Naive thymus-derived CD8-positive, alpha-beta T cell (primary cell): ENCODE measurements around the gene CARD10. TPM values are rescaled to one million over a fixed set of nuclear protein-coding genes. Genes with fewer than 3 reads are reported as not detected.

ENCODE experiments used
- ATAC-seq, 2 donors: fragments of 150-1000 bp; cut with Tn5 transposase in 1 of 2; sonication (Bioruptor Pico), chemical (Tn5 transposase) in 1 of 2; 1 replicate in 1 of 2; 2 replicates in 1 of 2; pipeline ENCODE4 v1.10.0; 2021; ENCODE audit warnings: mild to moderate bottlenecking in 2 of 2, moderate library complexity in 2 of 2
- POLR2A ChIA-PET: fragments of 350-600 bp; sonication (Branson Sonifier 250); formaldehyde crosslinking; loops from one replicate; lab custom pipeline; 2021; ENCODE audit warnings: antibody characterized with exemption; lab: Charles Lee
- DNase-seq, 10 donors: peaks; one replicate each; pipeline versions ENCODE4 v3.0.0 to v3.0.0-alpha.2; 2020 to 2022
- H3K27ac Mint-ChIP-seq, 10 donors: one replicate each; pipeline ENCODE4 v1.8.0; 2020 to 2022; ENCODE audit warnings: mild to moderate bottlenecking in 10 of 10, mixed read lengths in 10 of 10, moderate library complexity in 4 of 10, inconsistent platforms in 1 of 10
- H3K27me3 Mint-ChIP-seq, 5 donors: one replicate each; pipeline ENCODE4 v1.8.0; 2021 to 2022; ENCODE audit warnings: mixed read lengths in 5 of 5
- H3K36me3 Mint-ChIP-seq, 3 donors: one replicate each; pipeline ENCODE4 v1.8.0; 2020 to 2022; ENCODE audit warnings: mixed read lengths in 3 of 3, mild to moderate bottlenecking in 2 of 3, inconsistent platforms in 1 of 3
- H3K4me1 Mint-ChIP-seq, 4 donors: one replicate each; pipeline ENCODE4 v1.8.0; 2021 to 2022; ENCODE audit warnings: mixed read lengths in 4 of 4
- H3K4me3 Mint-ChIP-seq, 10 donors: one replicate each; pipeline ENCODE4 v1.8.0; 2020 to 2022; ENCODE audit warnings: mild to moderate bottlenecking in 10 of 10, mixed read lengths in 10 of 10, moderate library complexity in 6 of 10, inconsistent platforms in 1 of 10
- H3K9me3 Mint-ChIP-seq, 9 donors: one replicate each; pipeline ENCODE4 v1.8.0; 2020 to 2022; ENCODE audit warnings: mixed read lengths in 9 of 9, mild to moderate bottlenecking in 3 of 9, inconsistent platforms in 1 of 9, moderate library complexity in 1 of 9
- polyA plus RNA-seq, 3 donors: library from polyadenylated mRNA; unstranded; fragments of 300-500 nt; fragmentation: Illumina TruSeq; gene quantifications; one replicate each; pipeline ENCODE4 v1.2.3, GENCODE V29; 2021
- total RNA-seq, 8 experiments: library from RNA in 2 of 8; stranded (reverse) in 2 of 8; gene quantifications; one replicate each; pipeline ENCODE4 v1.2.3 and lab custom pipeline; 2021 to 2026

CARD10 gene
- total and polyA plus RNA-seq, 5 experiments from 2014 or later: 0.22 to 1.4 (median 1.2) TPM; not detected in 2

- Mint-ChIP-seq H3K27me3 (peaks cover 0 to 8% (median 3%) of the 10 kb centered on the region in 5 donors), H3K9me3 (peaks cover 0 to 4% (median 2%) of the 10 kb centered on the region in 9 donors), H3K36me3 (peaks cover 0 to 6% (median 2%) of the 10 kb centered on the region in 3 donors), H3K4me3 (no peak overlapping the region), H3K4me1 (peaks cover 0 to 10% (median 4%) of the 10 kb centered on the region in 4 donors), H3K27ac (peak overlapping the region in 1 of 10 donors; percentile 80)
- no peak for DNase-seq
- POLR2A ChIA-PET: interaction anchor here (0.7 kb wide), 1 partner anchor 173 kb away, joined by 3 read pairs; no protein-coding TSS in a partner anchor
- no peak for ATAC-seq
Measured at GRCh38 chr22:37445501-37445900, 73.7 kb downstream of the CARD10 start.

GRCh38 chr22:37443977-37444376 lies 75.2 kb downstream of the CARD10 start:
- H3K9me3 Mint-ChIP-seq: peaks cover 0 to 4% (median 2%) of the 10 kb centered on the region in 9 donors
- no peak overlapping the region for H3K4me3 Mint-ChIP-seq
- ATAC-seq: no peak
- POLR2A ChIA-PET: interaction anchor here (0.7 kb wide), 1 partner anchor 928 kb away, joined by 5 read pairs; no protein-coding TSS in a partner anchor
- no peak for DNase-seq
- H3K27ac Mint-ChIP-seq: no peak overlapping the region
- peaks cover 0 to 10% (median 3%) of the 10 kb centered on the region in 5 donors for H3K27me3 Mint-ChIP-seq
- H3K4me1 Mint-ChIP-seq: peaks cover 0 to 6% (median 0%) of the 10 kb centered on the region in 4 donors
- peaks cover 0 to 6% (median 2%) of the 10 kb centered on the region in 3 donors for H3K36me3 Mint-ChIP-seq

- peaks cover 0 to 4% (median 2%) of the 10 kb centered on the region in 9 donors for H3K9me3 Mint-ChIP-seq
- H3K4me3 Mint-ChIP-seq: no peak overlapping the region
- H3K4me1 Mint-ChIP-seq: peaks cover 0 to 6% (median 0%) of the 10 kb centered on the region in 4 donors
- no peak overlapping the region for H3K27ac Mint-ChIP-seq
- DNase-seq (no peak), ATAC-seq (no peak)
- peaks cover 0 to 10% (median 3%) of the 10 kb centered on the region in 5 donors for H3K27me3 Mint-ChIP-seq
- peaks cover 0 to 6% (median 2%) of the 10 kb centered on the region in 3 donors for H3K36me3 Mint-ChIP-seq
- POLR2A ChIA-PET: no interaction called here
Measured at GRCh38 chr22:37443086-37443485, 76.1 kb downstream of the CARD10 start.

- ATAC-seq: no peak
- Mint-ChIP-seq H3K9me3 (peaks cover 0 to 4% (median 2%) of the 10 kb centered on the region in 9 donors), H3K27ac (no peak overlapping the region), H3K4me3 (no peak overlapping the region), H3K27me3 (peaks cover 0 to 10% (median 3%) of the 10 kb centered on the region in 5 donors), H3K4me1 (peaks cover 0 to 6% (median 0%) of the 10 kb centered on the region in 4 donors), H3K36me3 (peaks cover 0 to 6% (median 2%) of the 10 kb centered on the region in 3 donors)
- DNase-seq: no peak
- POLR2A ChIA-PET: no interaction called here
Measured at GRCh38 chr22:37442537-37442936, 76.7 kb downstream of the CARD10 start.

- POLR2A ChIA-PET: no interaction called here
- no peak for DNase-seq
- peak overlapping the region in 1 of 10 donors; percentile 41 for H3K27ac Mint-ChIP-seq
- peaks cover 0 to 6% (median 2%) of the 10 kb centered on the region in 3 donors for H3K36me3 Mint-ChIP-seq
- peaks cover 0 to 4% (median 2%) of the 10 kb centered on the region in 9 donors for H3K9me3 Mint-ChIP-seq
- H3K4me3 Mint-ChIP-seq: no peak overlapping the region
- H3K4me1 Mint-ChIP-seq: peaks cover 0 to 6% (median 0%) of the 10 kb centered on the region in 4 donors
- ATAC-seq: no peak
- H3K27me3 Mint-ChIP-seq: peaks cover 0 to 13% (median 3%) of the 10 kb centered on the region in 5 donors
Measured at GRCh38 chr22:37442135-37442534, 77.1 kb downstream of the CARD10 start.

GRCh38 chr22:37440875-37441274 lies 78.3 kb downstream of the CARD10 start:
- ATAC-seq: no peak
- H3K27me3 Mint-ChIP-seq: peaks cover 0 to 13% (median 3%) of the 10 kb centered on the region in 5 donors

More at GRCh38 chr22:37440875-37441274, 78.3 kb downstream of the CARD10 start:
- Mint-ChIP-seq H3K9me3 (peaks cover 0 to 4% (median 2%) of the 10 kb centered on the region in 9 donors), H3K4me3 (no peak overlapping the region), H3K4me1 (peaks cover 0 to 6% (median under 1%) of the 10 kb centered on the region in 4 donors), H3K36me3 (peaks cover 0 to 6% (median 2%) of the 10 kb centered on the region in 3 donors), H3K27ac (no peak overlapping the region)
- POLR2A ChIA-PET: no interaction called here
- DNase-seq: no peak

Other genes with a start within 250 kb of the CARD10 start
- gene CYTH4, start 236.9 kb downstream of the CARD10 start, total RNA-seq: 100 to 1,000 TPM; 177 to 193 TPM
- gene CYTH4, start 236.9 kb downstream of the CARD10 start, polyA plus RNA-seq: 10 to 100 TPM; 48.9 to 60.8 (median 54.6) TPM
- under 1 TPM; 0.55 to 0.88 TPM for gene ELFN2, start 91.9 kb downstream of the CARD10 start, total RNA-seq
- not detected for gene ELFN2, start 91.9 kb downstream of the CARD10 start, polyA plus RNA-seq
- 100 to 1,000 TPM; 233 to 235 TPM for gene MFNG, start 33.0 kb downstream of the CARD10 start, total RNA-seq
- gene MFNG, start 33.0 kb downstream of the CARD10 start, polyA plus RNA-seq: 100 to 1,000 TPM; 290 to 401 (median 329) TPM
- not detected for gene CDC42EP1, start 41.1 kb upstream of the CARD10 start, total RNA-seq
- not detected for gene CDC42EP1, start 41.1 kb upstream of the CARD10 start, polyA plus RNA-seq
- not detected for gene LGALS2, start 60.7 kb upstream of the CARD10 start, total RNA-seq
- gene LGALS2, start 60.7 kb upstream of the CARD10 start, polyA plus RNA-seq: not detected
- gene GGA1, start 89.4 kb upstream of the CARD10 start, total RNA-seq: 100 to 1,000 TPM; 103 to 110 TPM
- 10 to 100 TPM; 20.3 to 24.5 (median 22.6) TPM for gene GGA1, start 89.4 kb upstream of the CARD10 start, polyA plus RNA-seq
- 10 to 100 TPM; 77.9 to 79.0 TPM for gene SH3BP1, start 120.3 kb upstream of the CARD10 start, total RNA-seq
- gene SH3BP1, start 120.3 kb upstream of the CARD10 start, polyA plus RNA-seq: 10 to 100 TPM; 16.9 to 26.5 (median 25.6) TPM
- 1 to 10 TPM; 4.3 to 5.9 TPM for gene PDXP, start 139.3 kb upstream of the CARD10 start, total RNA-seq
- gene PDXP, start 139.3 kb upstream of the CARD10 start, polyA plus RNA-seq: 1 to 10 TPM; 1.7 to 9.6 (median 5.8) TPM
- gene LGALS1, start 156.2 kb upstream of the CARD10 start, total RNA-seq: 10 to 100 TPM; 14.3 to 16.8 TPM
- 100 to 1,000 TPM in 1 of 3 donors, 10 to 100 TPM in 2; 19.6 to 122 (median 34.8) TPM for gene LGALS1, start 156.2 kb upstream of the CARD10 start, polyA plus RNA-seq
- 10 to 100 TPM; 47.9 to 48.6 TPM for gene NOL12, start 166.9 kb upstream of the CARD10 start, total RNA-seq
- 10 to 100 TPM; 35.0 to 46.4 (median 43.8) TPM for gene NOL12, start 166.9 kb upstream of the CARD10 start, polyA plus RNA-seq
- 10 to 100 TPM; 26.4 to 30.9 TPM for gene TRIOBP, start 177.6 kb upstream of the CARD10 start, total RNA-seq
- 10 to 100 TPM in 2 of 3 donors, 1 to 10 TPM in 1; 7.8 to 11.6 (median 10.7) TPM for gene TRIOBP, start 177.6 kb upstream of the CARD10 start, polyA plus RNA-seq